HG02763 (cell line): ENCODE results near the gene SLC25A22.
A peak's percentile ranks its signal among the peaks of the same experiment; 100 is the strongest.

ENCODE experiments used
- ATAC-seq: cut with Tn5 transposase; IDR thresholded peaks from one replicate; pipeline ENCODE4 v1.9.1; 2021; ENCODE audit warnings: mild to moderate bottlenecking, moderate library complexity; ENCODE audit not compliant: unreplicated experiment

The SLC25A22 gene

GRCh38 chr11:804599-804964, 6.5 kb upstream of the SLC25A22 start:
- no peak for ATAC-seq

- no peak for ATAC-seq
Measured at GRCh38 chr11:803770-804598, 5.9 kb upstream of the SLC25A22 start.

- ATAC-seq, result no peak
Measured at GRCh38 chr11:803467-803742, 5.3 kb upstream of the SLC25A22 start.

GRCh38 chr11:802693-803466, 4.8 kb upstream of the SLC25A22 start:
- ATAC-seq, result no peak

- ATAC-seq, result no peak
Measured at GRCh38 chr11:802018-802617, 4.0 kb upstream of the SLC25A22 start.

- ATAC-seq, result no peak
Measured at GRCh38 chr11:801097-801780, 3.2 kb upstream of the SLC25A22 start.

- ATAC-seq, result no peak
Measured at GRCh38 chr11:800473-800872, 2.4 kb upstream of the SLC25A22 start.

- no peak for ATAC-seq
Measured at GRCh38 chr11:799641-800316, 1.7 kb upstream of the SLC25A22 start.

- ATAC-seq, result peak; percentile 33
Measured at GRCh38 chr11:797296-798092, 587 bp downstream of the SLC25A22 start.

GRCh38 chr11:796565-797295, 1.4 kb downstream of the SLC25A22 start:
- ATAC-seq, result no peak

- ATAC-seq, result no peak
Measured at GRCh38 chr11:795634-796564, 2.2 kb downstream of the SLC25A22 start.

GRCh38 chr11:794766-795633, 3.1 kb downstream of the SLC25A22 start:
- ATAC-seq, result no peak

- ATAC-seq, result no peak
Measured at GRCh38 chr11:794013-794765, 3.9 kb downstream of the SLC25A22 start.

GRCh38 chr11:793556-793955, 4.5 kb downstream of the SLC25A22 start:
- no peak for ATAC-seq

GRCh38 chr11:792873-793272, 5.2 kb downstream of the SLC25A22 start:
- no peak for ATAC-seq

- no peak for ATAC-seq
Measured at GRCh38 chr11:792535-792821, 5.6 kb downstream of the SLC25A22 start.
